ENCODE data around the gene ENOX1.

The ENOX1 gene

GRCh38 chr13:43402380-43402779 is 384.4 kb downstream of the ENOX1 start:
- TF ChIP-seq HDGF (IDR thresholded peaks at IDR 0.05; ENCODE audit: borderline replicate concordance) (no peak), BHLHE40 (IDR thresholded peaks at IDR 0.05; ENCODE audit: borderline replicate concordance) (no peak), TARDBP (IDR thresholded peaks at IDR 0.05) (no peak), PKNOX1 (IDR thresholded peaks at IDR 0.05) (no peak), LEF1 (IDR thresholded peaks at IDR 0.05; ENCODE audit: borderline replicate concordance) (no peak), SUZ12 (IDR thresholded peaks at IDR 0.05) (no peak), ELF4 (IDR thresholded peaks at IDR 0.05) (no peak), CTBP1 (IDR thresholded peaks at IDR 0.05; ENCODE audit: borderline replicate concordance) (no peak), SP1 (IDR thresholded peaks at IDR 0.05) (no peak), ARNT (IDR thresholded peaks at IDR 0.05) (no peak), L3MBTL2 (conservative IDR thresholded peaks at IDR 0.05) (no peak), ZNF384 (IDR thresholded peaks at IDR 0.05) (no peak)
- no peak for DNase-seq (ENCODE audit: extremely low spot score)
- ChIA-PET CTCF (no interaction called here), POLR2A (no interaction called here)

- POLR2A ChIA-PET: no interaction called here
- CTCF ChIA-PET: no interaction called here
- TF ChIP-seq LEF1 (IDR thresholded peaks at IDR 0.05; ENCODE audit: borderline replicate concordance) (no peak), FOXM1 (IDR thresholded peaks at IDR 0.05; ENCODE audit: borderline replicate concordance) (no peak), ZNF384 (IDR thresholded peaks at IDR 0.05) (no peak), BHLHE40 (IDR thresholded peaks at IDR 0.05; ENCODE audit: borderline replicate concordance) (no peak), ELF4 (IDR thresholded peaks at IDR 0.05) (no peak), FOXA1 (IDR thresholded peaks at IDR 0.05) (no peak), CTBP1 (IDR thresholded peaks at IDR 0.05; ENCODE audit: borderline replicate concordance) (no peak), TARDBP (IDR thresholded peaks at IDR 0.05) (no peak), FOXK2 (IDR thresholded peaks at IDR 0.05) (no peak), PKNOX1 (IDR thresholded peaks at IDR 0.05) (no peak), L3MBTL2 (conservative IDR thresholded peaks at IDR 0.05) (no peak), NFRKB (IDR thresholded peaks at IDR 0.05) (no peak), ARNT (IDR thresholded peaks at IDR 0.05) (no peak), SUZ12 (IDR thresholded peaks at IDR 0.05) (no peak)
- no peak for DNase-seq (ENCODE audit: extremely low spot score)
Observed at GRCh38 chr13:43401361-43401760, 385.4 kb downstream of the ENOX1 start.

- no peak for DNase-seq (ENCODE audit: extremely low spot score)
- POLR2A ChIA-PET: no interaction called here
- TF ChIP-seq PKNOX1 (IDR thresholded peaks at IDR 0.05) (no peak), NFRKB (IDR thresholded peaks at IDR 0.05) (no peak)
- CTCF ChIA-PET: no interaction called here
Observed at GRCh38 chr13:43397111-43397510, 389.7 kb downstream of the ENOX1 start.

- DNase-seq (ENCODE audit: extremely low spot score): no peak
- ChIA-PET CTCF (no interaction called here), POLR2A (no interaction called here)
- TF ChIP-seq PKNOX1 (IDR thresholded peaks at IDR 0.05) (no peak), FOXK2 (IDR thresholded peaks at IDR 0.05) (no peak), ZNF384 (IDR thresholded peaks at IDR 0.05) (no peak), BHLHE40 (IDR thresholded peaks at IDR 0.05; ENCODE audit: borderline replicate concordance) (no peak), FOXM1 (IDR thresholded peaks at IDR 0.05; ENCODE audit: borderline replicate concordance) (no peak), L3MBTL2 (conservative IDR thresholded peaks at IDR 0.05) (no peak), LEF1 (IDR thresholded peaks at IDR 0.05; ENCODE audit: borderline replicate concordance) (no peak), ELF4 (IDR thresholded peaks at IDR 0.05) (no peak), CTBP1 (IDR thresholded peaks at IDR 0.05; ENCODE audit: borderline replicate concordance) (no peak), FOXA1 (IDR thresholded peaks at IDR 0.05) (no peak), SUZ12 (IDR thresholded peaks at IDR 0.05) (no peak), NFRKB (IDR thresholded peaks at IDR 0.05) (no peak)
Observed at GRCh38 chr13:43391036-43391435, 395.7 kb downstream of the ENOX1 start.

- ChIA-PET POLR2A (no interaction called here), CTCF (no interaction called here)
- no peak for DNase-seq (ENCODE audit: extremely low spot score)
- TF ChIP-seq FOXA1 (IDR thresholded peaks at IDR 0.05) (no peak), CTBP1 (IDR thresholded peaks at IDR 0.05; ENCODE audit: borderline replicate concordance) (no peak), SUZ12 (IDR thresholded peaks at IDR 0.05) (no peak), ELF4 (IDR thresholded peaks at IDR 0.05) (no peak), LEF1 (IDR thresholded peaks at IDR 0.05; ENCODE audit: borderline replicate concordance) (no peak), FOXM1 (IDR thresholded peaks at IDR 0.05; ENCODE audit: borderline replicate concordance) (no peak), HDGF (IDR thresholded peaks at IDR 0.05; ENCODE audit: borderline replicate concordance) (no peak), FOXK2 (IDR thresholded peaks at IDR 0.05) (no peak), SP1 (IDR thresholded peaks at IDR 0.05) (no peak), NFRKB (IDR thresholded peaks at IDR 0.05) (no peak), L3MBTL2 (conservative IDR thresholded peaks at IDR 0.05) (no peak), BHLHE40 (IDR thresholded peaks at IDR 0.05; ENCODE audit: borderline replicate concordance) (no peak), ZNF384 (IDR thresholded peaks at IDR 0.05) (no peak), PKNOX1 (IDR thresholded peaks at IDR 0.05) (no peak), TARDBP (IDR thresholded peaks at IDR 0.05) (no peak), ARNT (IDR thresholded peaks at IDR 0.05) (no peak)
Observed at GRCh38 chr13:43390619-43391018, 396.2 kb downstream of the ENOX1 start.
